CD4-positive, alpha-beta T cell (primary cell): ENCODE measurements around the gene CNOT10. TPM values are rescaled to one million over a fixed set of nuclear protein-coding genes. Genes with fewer than 3 reads are reported as not detected.

Experiments used
- ATAC-seq: fragments of 200-7000 bp; cut with Tn5 transposase; one replicate; pipeline ENCODE4 v1.10.0; 2022; ENCODE audit warnings: mild to moderate bottlenecking; ENCODE audit not compliant: poor library complexity
- CTCF ChIA-PET: fragments of 350-600 bp; sonication (Branson Sonifier 250); formaldehyde crosslinking; loops from one replicate; lab custom pipeline; 2021; ENCODE audit warnings: antibody characterized with exemption, inconsistent platforms; lab: Charles Lee
- POLR2A ChIA-PET: fragments of 350-600 bp; sonication (Branson Sonifier 250); formaldehyde crosslinking; loops from one replicate; lab custom pipeline; 2021; ENCODE audit warnings: antibody characterized with exemption, inconsistent platforms; lab: Charles Lee
- DNase-seq, 14 experiments: peaks; one replicate each; pipeline ENCODE4 v3.0.0-alpha.2; 2013 to 2020; ENCODE audit warnings: mixed read lengths in 2 of 14
- H3K27ac ChIP-seq, 2 donors: one replicate each; pipeline versions ENCODE4 v1.5.1 to v1.7.0; 2013; ENCODE audit warnings: low read length in 2 of 2, low read depth in 1 of 2, mild to moderate bottlenecking in 1 of 2
- H3K27me3 ChIP-seq, 2 experiments: 1 replicate in 1 of 2; 2 replicates in 1 of 2; pipeline versions ENCODE4 v1.6.1 to v1.7.0; 2013; ENCODE audit warnings: low read length in 2 of 2, control low read depth in 1 of 2, mild to moderate bottlenecking in 1 of 2, moderate library complexity in 1 of 2; ENCODE audit not compliant: insufficient read depth in 2 of 2, control insufficient read depth in 1 of 2
- H3K36me3 ChIP-seq: one replicate; pipeline ENCODE4 v1.6.1; 2013; ENCODE audit warnings: low read length, control low read depth; ENCODE audit not compliant: insufficient read depth
- H3K4me1 ChIP-seq: one replicate; pipeline ENCODE4 v1.6.1; 2013; ENCODE audit warnings: low read length, control low read depth; ENCODE audit not compliant: insufficient read depth
- H3K4me3 ChIP-seq: one replicate; pipeline ENCODE4 v1.5.1; 2013; ENCODE audit warnings: mild to moderate bottlenecking, low read length, moderate library complexity
- H3K9me3 ChIP-seq, 2 experiments: 1 replicate in 1 of 2; 2 replicates in 1 of 2; pipeline versions ENCODE4 v1.6.1 to v1.7.0; 2013; ENCODE audit warnings: low read length in 2 of 2, mild to moderate bottlenecking in 2 of 2, control low read depth in 1 of 2, moderate library complexity in 1 of 2; ENCODE audit not compliant: control insufficient read depth in 1 of 2, insufficient read depth in 1 of 2
- H3K27ac Mint-ChIP-seq: one replicate; pipeline ENCODE4 v1.8.0; 2020; ENCODE audit warnings: mixed read lengths
- H3K27me3 Mint-ChIP-seq: one replicate; pipeline ENCODE4 v1.8.0; 2021; ENCODE audit warnings: mixed read lengths
- H3K36me3 Mint-ChIP-seq: one replicate; pipeline ENCODE4 v1.8.0; 2021; ENCODE audit warnings: low read depth, mixed read lengths
- H3K4me1 Mint-ChIP-seq: one replicate; pipeline ENCODE4 v1.8.0; 2021; ENCODE audit warnings: low read depth, mixed read lengths
- H3K4me3 Mint-ChIP-seq: one replicate; pipeline ENCODE4 v1.8.0; 2020; ENCODE audit warnings: mild to moderate bottlenecking, mixed read lengths
- H3K9me3 Mint-ChIP-seq: one replicate; pipeline ENCODE4 v1.8.0; 2020; ENCODE audit warnings: mixed read lengths
- intact Hi-C, 2 experiments: fragments of 100-400 bp; cut with DNase I in 1 of 2; cut with micrococcal nuclease in 1 of 2; formaldehyde crosslinking; loops; one replicate each; pipeline versions ENCODE4 v1.15.1 to v1.9.0; 2023 to 2025; cut with DNase I, micrococcal nuclease
- total RNA-seq, 174 experiments: library from RNA in 2 of 174; stranded (reverse) in 2 of 174; gene quantifications; one replicate each; pipeline ENCODE4 v1.2.3 and lab custom pipeline; 2021 to 2026
- TF ChIP-seq, protein P1 (sequence below): fragments of 200-600 bp; IDR thresholded peaks from one replicate; pipeline ENCODE4 v1.8.0; 2022; ENCODE audit warnings: antibody characterized with exemption, mild to moderate bottlenecking

The CNOT10 gene
- total RNA-seq, 2 experiments from 2014 or later, result 31.3 to 42.0 TPM

DNA sequence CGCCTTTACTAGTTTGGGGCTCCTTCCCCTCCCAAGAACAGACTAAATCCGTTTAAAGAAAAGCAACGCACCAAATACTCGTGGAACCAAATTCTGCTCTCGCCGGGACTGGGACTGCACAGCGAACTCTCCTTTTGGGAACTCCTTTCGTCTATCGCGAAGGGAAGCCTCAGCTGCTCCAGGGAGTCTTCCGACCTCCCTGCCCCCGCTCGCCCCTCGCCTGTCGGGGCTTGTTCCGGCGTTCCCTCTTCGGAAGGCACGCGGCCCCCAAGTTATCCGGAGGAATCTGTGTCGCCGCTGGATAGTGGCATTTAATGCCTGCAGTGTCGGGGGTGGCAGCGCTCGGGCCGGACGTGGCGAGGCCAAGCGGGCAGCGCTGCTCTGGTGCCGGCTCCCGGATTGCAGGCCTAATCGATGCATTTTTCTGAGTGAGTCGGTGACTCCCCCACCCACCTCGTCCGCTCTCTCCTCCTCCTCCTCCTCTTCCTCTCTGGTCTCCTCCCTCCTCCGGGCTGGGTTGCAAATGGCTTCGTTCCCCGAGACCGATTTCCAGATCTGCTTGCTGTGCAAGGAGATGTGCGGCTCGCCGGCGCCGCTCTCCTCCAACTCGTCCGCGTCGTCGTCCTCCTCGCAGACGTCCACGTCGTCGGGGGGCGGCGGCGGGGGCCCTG lies 132.7 kb downstream of the CNOT10 start, which contains the start of gene TRIM71:
TSS of gene TRIM71 (plus strand) at position 440 of the 671 bp plus-strand sequence. CDS start at position 524, 84 bp downstream.
- Mint-ChIP-seq H3K9me3 (no peaks in the 10 kb centered on the region), H3K27me3 (peaks cover 51% of the 10 kb centered on the region), H3K36me3 (no peaks in the 10 kb centered on the region), H3K27ac (no peak within 1 kb of the TSS), H3K4me1 (peaks cover 8% of the 10 kb centered on the region), H3K4me3 (peak within 1 kb of the TSS; percentile 66)
- intact Hi-C loops, result no loop called here
- H3K4me3 ChIP-seq, result peak within 1 kb of the TSS; percentile 31
- TF ChIP-seq, protein P1, sequence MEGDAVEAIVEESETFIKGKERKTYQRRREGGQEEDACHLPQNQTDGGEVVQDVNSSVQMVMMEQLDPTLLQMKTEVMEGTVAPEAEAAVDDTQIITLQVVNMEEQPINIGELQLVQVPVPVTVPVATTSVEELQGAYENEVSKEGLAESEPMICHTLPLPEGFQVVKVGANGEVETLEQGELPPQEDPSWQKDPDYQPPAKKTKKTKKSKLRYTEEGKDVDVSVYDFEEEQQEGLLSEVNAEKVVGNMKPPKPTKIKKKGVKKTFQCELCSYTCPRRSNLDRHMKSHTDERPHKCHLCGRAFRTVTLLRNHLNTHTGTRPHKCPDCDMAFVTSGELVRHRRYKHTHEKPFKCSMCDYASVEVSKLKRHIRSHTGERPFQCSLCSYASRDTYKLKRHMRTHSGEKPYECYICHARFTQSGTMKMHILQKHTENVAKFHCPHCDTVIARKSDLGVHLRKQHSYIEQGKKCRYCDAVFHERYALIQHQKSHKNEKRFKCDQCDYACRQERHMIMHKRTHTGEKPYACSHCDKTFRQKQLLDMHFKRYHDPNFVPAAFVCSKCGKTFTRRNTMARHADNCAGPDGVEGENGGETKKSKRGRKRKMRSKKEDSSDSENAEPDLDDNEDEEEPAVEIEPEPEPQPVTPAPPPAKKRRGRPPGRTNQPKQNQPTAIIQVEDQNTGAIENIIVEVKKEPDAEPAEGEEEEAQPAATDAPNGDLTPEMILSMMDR, result no peak
- H3K36me3 ChIP-seq, result no peaks in the 10 kb centered on the region
- POLR2A ChIA-PET, result no interaction called here
- ATAC-seq (no peak), DNase-seq (peak in 1 of 14 experiments; percentile 3)
- peaks cover 7% of the 10 kb centered on the region for H3K4me1 ChIP-seq
- peaks cover 24 to 43% of the 10 kb centered on the region in 2 experiments for H3K27me3 ChIP-seq
- H3K9me3 ChIP-seq, result peaks cover 0 to 5% of the 10 kb centered on the region in 2 experiments
- CTCF ChIA-PET, result no interaction called here
- H3K27ac ChIP-seq, result no peak within 1 kb of the TSS

DNA sequence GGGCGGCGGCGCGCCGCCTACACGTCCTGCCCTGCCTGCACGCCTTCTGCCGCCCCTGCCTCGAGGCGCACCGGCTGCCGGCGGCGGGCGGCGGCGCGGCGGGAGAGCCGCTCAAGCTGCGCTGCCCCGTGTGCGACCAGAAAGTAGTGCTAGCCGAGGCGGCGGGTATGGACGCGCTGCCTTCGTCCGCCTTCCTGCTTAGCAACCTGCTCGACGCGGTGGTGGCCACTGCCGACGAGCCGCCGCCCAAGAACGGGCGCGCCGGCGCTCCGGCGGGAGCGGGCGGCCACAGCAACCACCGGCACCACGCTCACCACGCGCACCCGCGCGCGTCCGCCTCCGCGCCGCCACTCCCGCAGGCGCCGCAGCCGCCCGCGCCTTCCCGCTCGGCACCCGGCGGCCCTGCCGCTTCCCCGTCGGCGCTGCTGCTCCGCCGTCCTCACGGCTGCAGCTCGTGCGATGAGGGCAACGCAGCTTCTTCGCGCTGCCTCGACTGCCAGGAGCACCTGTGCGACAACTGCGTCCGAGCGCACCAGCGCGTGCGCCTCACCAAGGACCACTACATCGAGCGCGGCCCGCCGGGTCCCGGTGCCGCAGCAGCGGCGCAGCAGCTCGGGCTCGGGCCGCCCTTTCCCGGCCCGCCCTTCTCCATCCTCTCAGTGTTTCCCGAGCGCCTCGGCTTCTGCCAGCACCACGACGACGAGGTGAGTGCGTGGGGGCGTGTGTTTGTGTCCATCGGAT lies 133.4 kb downstream of the CNOT10 start:
- intact Hi-C loops, result no loop called here
- POLR2A ChIA-PET, result no interaction called here
- H3K4me3 ChIP-seq, result no peak overlapping the region
- TF ChIP-seq, protein P1, result no peak
- peak overlapping the region; percentile 46 for H3K4me3 Mint-ChIP-seq
- H3K9me3 ChIP-seq, result peaks cover 0 to 5% of the 10 kb centered on the region in 2 experiments
- peaks cover 7% of the 10 kb centered on the region for H3K4me1 ChIP-seq
- peaks cover 24 to 43% of the 10 kb centered on the region in 2 experiments for H3K27me3 ChIP-seq
- no peak overlapping the region for H3K27ac Mint-ChIP-seq
- H3K27ac ChIP-seq, result no peak overlapping the region
- H3K36me3 Mint-ChIP-seq, result no peaks in the 10 kb centered on the region
- no peak for ATAC-seq
- DNase-seq, result peak in 1 of 14 experiments; percentile 9
- H3K9me3 Mint-ChIP-seq, result no peaks in the 10 kb centered on the region
- no peaks in the 10 kb centered on the region for H3K36me3 ChIP-seq
- CTCF ChIA-PET, result no interaction called here
- H3K27me3 Mint-ChIP-seq, result peaks cover 58% of the 10 kb centered on the region
- peaks cover 8% of the 10 kb centered on the region for H3K4me1 Mint-ChIP-seq

DNA sequence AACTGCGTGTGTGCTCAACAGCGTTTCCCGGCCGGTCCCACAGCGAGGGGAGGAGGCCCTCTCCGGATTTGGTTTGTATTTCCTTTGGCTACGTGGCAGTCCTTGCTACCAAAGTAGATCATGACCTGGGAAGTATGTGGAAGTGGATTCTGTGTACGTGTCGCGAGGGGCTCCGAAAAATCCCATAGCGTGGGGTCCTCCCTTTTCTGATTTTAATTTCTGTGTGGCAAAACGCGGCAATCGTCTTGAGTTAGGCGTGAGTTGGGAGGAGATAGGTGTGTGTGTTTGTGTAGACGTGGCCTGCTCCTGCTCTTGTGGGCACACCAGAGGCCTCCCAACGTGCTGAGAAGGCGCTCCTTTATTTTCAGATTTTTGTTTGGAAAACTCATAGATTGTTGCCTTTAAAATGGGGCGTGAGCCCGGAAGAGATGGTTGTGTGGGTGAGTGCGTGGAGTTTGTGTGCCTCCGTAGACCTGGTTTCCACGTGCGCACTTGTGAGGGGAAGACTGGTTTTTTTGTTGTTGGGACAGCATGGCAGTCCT lies 134.1 kb downstream of the CNOT10 start:
- TF ChIP-seq, protein P1, result no peak
- peaks cover 8% of the 10 kb centered on the region for H3K4me1 Mint-ChIP-seq
- ATAC-seq (no peak), DNase-seq (no peak)
- H3K36me3 ChIP-seq, result no peaks in the 10 kb centered on the region
- ChIA-PET POLR2A (no interaction called here), CTCF (no interaction called here)
- intact Hi-C loops, result no loop called here
- no peak overlapping the region for H3K4me3 ChIP-seq
- peak overlapping the region; percentile 46 for H3K4me3 Mint-ChIP-seq
- no peaks in the 10 kb centered on the region for H3K9me3 Mint-ChIP-seq
- H3K27me3 ChIP-seq, result peaks cover 24 to 43% of the 10 kb centered on the region in 2 experiments
- peaks cover 0 to 5% of the 10 kb centered on the region in 2 experiments for H3K9me3 ChIP-seq
- no peaks in the 10 kb centered on the region for H3K36me3 Mint-ChIP-seq
- H3K4me1 ChIP-seq, result peaks cover 7% of the 10 kb centered on the region
- H3K27ac Mint-ChIP-seq, result no peak overlapping the region
- H3K27me3 Mint-ChIP-seq, result peaks cover 59% of the 10 kb centered on the region
- no peak overlapping the region for H3K27ac ChIP-seq
